Caco-2 (cell line): ENCODE results near the gene KCNIP4. TPM values are rescaled to one million over a fixed set of nuclear protein-coding genes. Genes with fewer than 3 reads are reported as not detected.

Source experiments
- BruUV-seq: library from RNA; stranded (reverse); fragments of 400-500 nt; replicated peaks from 2 replicates; lab custom pipeline; 2021; lab: Mats Ljungman, UMichigan
- CTCF ChIA-PET: fragments of 300-600 bp; sonication (Branson Sonifier 250); formaldehyde crosslinking; loops from one replicate; lab custom pipeline; 2022; ENCODE audit warnings: antibody characterized with exemption; lab: Charles Lee
- POLR2A ChIA-PET: fragments of 300-600 bp; sonication (Branson Sonifier 250); formaldehyde crosslinking; loops from one replicate; lab custom pipeline; 2022; ENCODE audit warnings: antibody characterized with exemption; lab: Charles Lee
- DNase-seq, 2 experiments: peaks; one replicate each; pipeline versions ENCODE4 v3.0.0 to v3.0.0-alpha.2; 2020 to 2022
- H3K27me3 ChIP-seq: replicated peaks from 2 replicates; pipeline ENCODE4 v1.6.0; 2011; ENCODE audit warnings: low read length; ENCODE audit not compliant: control insufficient read depth, insufficient read depth
- H3K36me3 ChIP-seq: 2 replicates; pipeline ENCODE4 v1.5.1; 2011; ENCODE audit warnings: low read length; ENCODE audit not compliant: control insufficient read depth, insufficient read depth
- H3K4me1 ChIP-seq: fragments of 250-450 bp; sonication (Bioruptor Pico); 2 replicates; pipeline ENCODE4 v1.5.1; 2020; ENCODE audit warnings: mild to moderate bottlenecking
- H3K4me3 ChIP-seq: 2 replicates; pipeline ENCODE4 v1.5.1; 2011; ENCODE audit warnings: low read depth, mild to moderate bottlenecking, control low read depth, low read length
- H3K9me3 ChIP-seq: fragments of 250-450 bp; sonication (Bioruptor Pico); 2 replicates; pipeline ENCODE4 v1.5.1; 2020; ENCODE audit warnings: mild to moderate bottlenecking, moderate library complexity
- H3K27ac Mint-ChIP-seq: one replicate; pipeline ENCODE4 v1.8.0; 2022; ENCODE audit warnings: mixed read lengths; ENCODE audit not compliant: unreplicated experiment
- H3K27me3 Mint-ChIP-seq: one replicate; pipeline ENCODE4 v1.8.0; 2022; ENCODE audit warnings: mixed read lengths; ENCODE audit not compliant: insufficient read depth, unreplicated experiment
- H3K36me3 Mint-ChIP-seq: one replicate; pipeline ENCODE4 v1.8.0; 2022; ENCODE audit warnings: mild to moderate bottlenecking, mixed read lengths; ENCODE audit not compliant: insufficient read depth, unreplicated experiment
- H3K4me1 Mint-ChIP-seq: one replicate; pipeline ENCODE4 v1.8.0; 2022; ENCODE audit warnings: low read depth, mixed read lengths; ENCODE audit not compliant: unreplicated experiment
- H3K4me3 Mint-ChIP-seq: one replicate; pipeline ENCODE4 v1.8.0; 2022; ENCODE audit warnings: mild to moderate bottlenecking, moderate library complexity, mixed read lengths; ENCODE audit not compliant: unreplicated experiment
- H3K9me3 Mint-ChIP-seq: one replicate; pipeline ENCODE4 v1.8.0; 2022; ENCODE audit warnings: mixed read lengths; ENCODE audit not compliant: unreplicated experiment
- intact Hi-C: fragments of 100-400 bp; cut with micrococcal nuclease; formaldehyde crosslinking; loops from one replicate; pipeline ENCODE4 v1.10.0; 2022; ENCODE audit not compliant: unreplicated experiment
- total RNA-seq: library from RNA; stranded (reverse); gene quantifications from 2 replicates; pipeline ENCODE4 v1.2.3, GENCODE V29; 2022
- TF ChIP-seq, protein P1 (sequence below), 2 experiments: fragments of 200-600 bp in 1 of 2; IDR thresholded peaks; 1 replicate in 1 of 2; 2 replicates in 1 of 2; pipeline versions ENCODE4 v1.5.1 to v1.8.0; 2011 to 2022; ENCODE audit warnings: antibody characterized with exemption in 1 of 2, control low read depth in 1 of 2, inconsistent platforms in 1 of 2, low read depth in 1 of 2, low read length in 1 of 2, mild to moderate bottlenecking in 1 of 2, moderate library complexity in 1 of 2; ENCODE audit not compliant: insufficient read depth in 1 of 2, severe bottlenecking in 1 of 2, unreplicated experiment in 1 of 2

The KCNIP4 gene
- total RNA-seq, 1 experiment from 2014 or later = not detected

DNA sequence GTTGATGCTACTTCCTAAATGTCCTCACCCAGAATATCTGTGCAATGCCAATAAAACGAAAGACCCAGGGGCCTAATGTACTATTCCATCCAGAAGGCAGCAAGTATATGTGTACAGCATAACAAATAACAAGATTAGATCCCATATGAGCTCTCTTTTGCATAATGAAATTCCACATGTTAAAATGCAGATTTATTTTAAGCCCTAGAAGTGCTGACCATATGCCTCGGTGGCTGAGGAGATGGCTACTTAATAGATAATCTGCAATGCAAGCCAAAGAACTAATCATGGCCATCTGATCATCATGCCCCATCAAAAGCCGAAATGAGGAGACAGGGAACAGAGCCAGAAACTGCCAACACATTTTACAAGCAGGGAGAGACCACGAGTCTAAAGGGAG is 293.5 kb downstream of the KCNIP4 start:
- Histone ChIP-seq H3K4me3 (no peak overlapping the region), H3K36me3 (no peaks in the 10 kb centered on the region), H3K9me3 (no peaks in the 10 kb centered on the region), H3K4me1 (no peaks in the 10 kb centered on the region), H3K27me3 (no peaks in the 10 kb centered on the region)
- no peak overlapping the region for H3K27ac Mint-ChIP-seq
- BruUV-seq = no TSS peak
- POLR2A ChIA-PET = no interaction called here
- H3K4me3 Mint-ChIP-seq = no peak overlapping the region
- CTCF ChIA-PET = no interaction called here
- DNase-seq = no peak
- H3K4me1 Mint-ChIP-seq = no peaks in the 10 kb centered on the region
- H3K36me3 Mint-ChIP-seq = no peaks in the 10 kb centered on the region
- no peaks in the 10 kb centered on the region for H3K9me3 Mint-ChIP-seq
- H3K27me3 Mint-ChIP-seq = no peaks in the 10 kb centered on the region
- intact Hi-C loops = no loop called here
- TF ChIP-seq, protein P1, sequence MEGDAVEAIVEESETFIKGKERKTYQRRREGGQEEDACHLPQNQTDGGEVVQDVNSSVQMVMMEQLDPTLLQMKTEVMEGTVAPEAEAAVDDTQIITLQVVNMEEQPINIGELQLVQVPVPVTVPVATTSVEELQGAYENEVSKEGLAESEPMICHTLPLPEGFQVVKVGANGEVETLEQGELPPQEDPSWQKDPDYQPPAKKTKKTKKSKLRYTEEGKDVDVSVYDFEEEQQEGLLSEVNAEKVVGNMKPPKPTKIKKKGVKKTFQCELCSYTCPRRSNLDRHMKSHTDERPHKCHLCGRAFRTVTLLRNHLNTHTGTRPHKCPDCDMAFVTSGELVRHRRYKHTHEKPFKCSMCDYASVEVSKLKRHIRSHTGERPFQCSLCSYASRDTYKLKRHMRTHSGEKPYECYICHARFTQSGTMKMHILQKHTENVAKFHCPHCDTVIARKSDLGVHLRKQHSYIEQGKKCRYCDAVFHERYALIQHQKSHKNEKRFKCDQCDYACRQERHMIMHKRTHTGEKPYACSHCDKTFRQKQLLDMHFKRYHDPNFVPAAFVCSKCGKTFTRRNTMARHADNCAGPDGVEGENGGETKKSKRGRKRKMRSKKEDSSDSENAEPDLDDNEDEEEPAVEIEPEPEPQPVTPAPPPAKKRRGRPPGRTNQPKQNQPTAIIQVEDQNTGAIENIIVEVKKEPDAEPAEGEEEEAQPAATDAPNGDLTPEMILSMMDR (IDR thresholded peaks at IDR 0.05; ENCODE audit: insufficient read depth in 1 of 2, low read depth in 1 of 2, low read length in 1 of 2, severe bottlenecking in 1 of 2, unreplicated experiment in 1 of 2) = no peak

DNA sequence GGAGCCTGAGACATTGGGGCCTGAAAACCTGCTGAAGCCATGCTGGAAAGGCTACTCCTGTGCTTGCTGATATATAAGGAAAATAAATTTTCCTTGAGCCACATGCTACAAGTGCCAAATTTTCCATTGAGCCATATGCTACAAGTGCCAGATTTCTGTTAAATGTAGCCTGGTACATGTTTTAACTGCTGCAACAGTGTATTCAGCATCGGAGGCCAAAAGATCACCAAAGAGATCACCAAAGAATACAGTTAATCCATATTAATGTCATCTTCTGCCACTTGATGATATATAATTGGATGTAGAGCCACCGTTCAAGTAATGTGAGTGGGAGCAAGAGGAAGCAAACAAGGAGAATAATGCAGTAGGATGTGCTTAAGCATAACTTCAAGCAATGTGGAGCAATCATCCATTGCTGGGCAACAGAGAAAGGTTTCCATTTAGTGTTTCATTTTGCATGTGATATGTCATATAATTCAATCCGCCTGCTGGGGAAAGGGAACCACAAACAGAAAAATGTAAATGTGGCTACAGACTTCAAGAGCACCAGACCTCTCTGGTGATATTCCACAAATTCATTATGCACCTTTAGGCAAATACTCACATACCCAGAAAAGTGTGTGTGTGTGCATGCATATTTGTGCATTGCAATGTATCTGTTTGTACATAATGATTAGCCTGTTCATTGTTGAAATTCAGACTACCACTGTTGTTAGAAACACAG is 295.9 kb downstream of the KCNIP4 start:
- ChIA-PET POLR2A (no interaction called here), CTCF (no interaction called here)
- no peak for DNase-seq
- Histone ChIP-seq H3K36me3 (no peaks in the 10 kb centered on the region), H3K27me3 (no peaks in the 10 kb centered on the region), H3K9me3 (no peaks in the 10 kb centered on the region), H3K4me1 (no peaks in the 10 kb centered on the region), H3K4me3 (no peak overlapping the region)
- BruUV-seq = no TSS peak
- TF ChIP-seq, protein P1 (IDR thresholded peaks at IDR 0.05; ENCODE audit: insufficient read depth in 1 of 2, low read depth in 1 of 2, low read length in 1 of 2, severe bottlenecking in 1 of 2, unreplicated experiment in 1 of 2) = no peak
- H3K27ac Mint-ChIP-seq = no peak overlapping the region
- intact Hi-C loops = no loop called here
- no peak overlapping the region for H3K4me3 Mint-ChIP-seq
- peaks cover 6% of the 10 kb centered on the region for H3K4me1 Mint-ChIP-seq
- no peaks in the 10 kb centered on the region for H3K27me3 Mint-ChIP-seq
- no peaks in the 10 kb centered on the region for H3K9me3 Mint-ChIP-seq
- no peaks in the 10 kb centered on the region for H3K36me3 Mint-ChIP-seq

DNA sequence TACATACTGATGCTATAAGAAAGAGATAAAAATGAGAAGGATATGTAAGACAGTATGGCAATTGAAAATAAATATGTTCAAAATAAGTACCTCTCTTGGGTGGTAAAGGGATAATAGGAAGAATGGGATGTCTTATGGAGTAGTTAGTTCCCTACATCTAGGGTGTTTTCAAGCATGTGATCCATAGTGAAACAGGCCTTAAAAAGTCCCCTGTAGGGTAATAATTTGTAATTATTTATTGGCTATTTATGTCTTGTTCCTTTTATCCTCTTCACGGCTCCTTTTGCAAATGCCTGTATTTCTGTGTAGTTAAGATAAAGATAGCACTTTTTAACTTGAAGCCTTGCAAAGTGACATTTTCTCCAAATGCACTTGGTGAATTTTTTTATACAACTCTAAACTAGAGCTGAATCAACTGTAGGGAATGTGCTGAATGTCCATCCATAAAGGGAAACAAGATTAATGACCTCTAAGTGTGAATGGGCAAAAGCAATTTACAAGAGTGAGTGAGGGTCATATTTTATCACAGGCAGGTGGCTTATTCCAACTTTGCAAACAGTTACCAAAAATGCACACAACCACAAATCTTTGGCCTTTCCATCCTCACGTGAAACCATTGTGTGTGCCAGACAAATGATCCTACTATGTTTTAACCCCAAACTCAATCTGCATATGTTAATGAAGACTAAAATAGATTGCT is 299.0 kb downstream of the KCNIP4 start:
- ChIA-PET CTCF (no interaction called here), POLR2A (no interaction called here)
- intact Hi-C loops = no loop called here
- Histone ChIP-seq H3K4me1 (no peaks in the 10 kb centered on the region), H3K36me3 (no peaks in the 10 kb centered on the region), H3K4me3 (no peak overlapping the region), H3K27me3 (no peaks in the 10 kb centered on the region), H3K9me3 (no peaks in the 10 kb centered on the region)
- Mint-ChIP-seq H3K9me3 (no peaks in the 10 kb centered on the region), H3K4me1 (peaks cover 6% of the 10 kb centered on the region), H3K27me3 (peaks cover 6% of the 10 kb centered on the region), H3K27ac (no peak overlapping the region), H3K4me3 (no peak overlapping the region), H3K36me3 (no peaks in the 10 kb centered on the region)
- BruUV-seq = no TSS peak
- DNase-seq = no peak
- TF ChIP-seq, protein P1 (IDR thresholded peaks at IDR 0.05; ENCODE audit: insufficient read depth in 1 of 2, low read depth in 1 of 2, low read length in 1 of 2, severe bottlenecking in 1 of 2, unreplicated experiment in 1 of 2) = no peak
